Esophagus mucosa (tissue), 1 donor: Measurements from ENCODE around the gene AGR2. TPM values are rescaled to one million over a fixed set of nuclear protein-coding genes. Genes with fewer than 3 reads are reported as not detected.

Experiments used
- ATAC-seq: fragments of 200-7000 bp; cut with Tn5 transposase; one replicate; pipeline ENCODE4 v1.9.1; 2020
- total RNA-seq: library from RNA; stranded (reverse); gene quantifications from one replicate; pipeline ENCODE4 v1.2.4, GENCODE V29; 2023
- donor health status: DM: yes; HTN: yes; CAD: no.

AGR2 gene
- total RNA-seq, 1 donor from 2014 or later = 7.5 TPM

DNA sequence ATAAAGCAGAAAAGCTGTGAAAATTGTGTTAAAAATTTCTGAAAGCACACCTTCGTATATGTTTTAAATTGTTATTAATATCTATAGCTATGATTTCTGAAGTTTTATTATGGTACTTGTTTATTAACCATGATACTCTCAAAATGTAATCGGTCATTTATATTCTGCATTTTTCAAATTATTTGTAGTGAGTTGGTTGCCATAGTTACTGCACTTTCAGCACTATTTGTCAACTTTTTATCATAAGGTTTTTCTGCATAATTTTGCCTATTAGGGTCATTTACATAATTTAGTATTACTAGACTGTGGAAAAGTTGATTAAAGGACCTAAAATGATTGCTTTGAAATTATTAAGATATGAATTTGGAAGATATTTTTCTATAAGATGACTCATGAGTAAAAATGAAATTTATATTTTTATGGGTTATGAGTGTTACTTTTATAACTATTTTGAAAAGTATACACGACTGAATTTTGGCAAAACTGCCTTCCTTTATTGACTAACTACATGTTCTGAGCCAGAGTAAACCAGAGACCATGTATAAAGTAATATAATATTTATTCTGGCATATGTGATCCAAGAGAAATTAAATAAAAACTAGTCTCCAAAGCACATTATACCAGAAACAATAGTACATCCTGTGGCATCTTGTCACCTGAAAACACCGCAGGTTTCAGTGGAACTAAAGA, 7.9 kb upstream of the AGR2 start:
- ATAC-seq = no peak

GRCh38 chr7:16811551-16811950, 6.8 kb upstream of the AGR2 start:
- ATAC-seq = peak; percentile 41

DNA sequence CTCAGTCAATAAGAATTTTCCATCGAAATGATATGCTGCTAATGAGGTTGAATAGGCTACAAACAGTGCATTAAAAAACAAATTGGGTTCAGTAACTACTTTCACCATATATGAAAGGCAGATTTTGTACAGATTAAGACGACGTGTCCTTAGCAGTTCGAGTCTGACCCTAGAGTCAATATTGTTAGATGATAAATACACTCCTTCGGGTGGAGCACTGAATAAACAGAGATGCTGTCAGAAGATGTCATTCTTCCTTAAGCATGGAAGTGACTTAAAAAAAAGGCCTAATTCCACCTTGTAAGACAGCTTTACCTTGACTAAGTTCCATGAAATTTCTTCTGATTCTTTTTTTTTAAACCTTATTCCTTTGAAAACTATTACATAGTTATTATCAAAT, 5.8 kb upstream of the AGR2 start:
- peak; percentile 50 for ATAC-seq

GRCh38 chr7:16810112-16810511, 5.3 kb upstream of the AGR2 start:
- no peak for ATAC-seq

GRCh38 chr7:16805441-16805840, 642 bp upstream of the AGR2 start:
- ATAC-seq = no peak

GRCh38 chr7:16803881-16804673, 722 bp downstream of the AGR2 start:
- ATAC-seq = no peak

DNA sequence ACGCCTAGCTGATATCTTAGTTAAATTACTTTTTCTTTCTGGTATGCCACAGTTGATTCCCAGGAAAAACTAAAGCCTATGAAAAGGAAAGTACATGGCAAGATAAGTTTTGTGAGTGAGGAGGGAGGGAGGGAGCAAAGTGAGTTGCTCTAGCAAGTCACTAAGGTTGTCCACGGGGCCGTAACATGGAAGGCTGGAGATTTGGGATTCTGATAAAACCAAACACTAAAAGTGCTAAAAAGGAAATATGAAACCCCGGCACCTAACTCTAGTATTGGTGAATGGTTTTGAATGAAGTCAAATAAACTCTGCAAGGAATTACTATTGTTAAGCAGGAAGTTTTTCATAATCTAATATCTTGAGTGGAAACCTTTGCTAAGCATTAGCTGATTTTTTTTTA, 1.7 kb downstream of the AGR2 start:
- ATAC-seq = no peak

DNA sequence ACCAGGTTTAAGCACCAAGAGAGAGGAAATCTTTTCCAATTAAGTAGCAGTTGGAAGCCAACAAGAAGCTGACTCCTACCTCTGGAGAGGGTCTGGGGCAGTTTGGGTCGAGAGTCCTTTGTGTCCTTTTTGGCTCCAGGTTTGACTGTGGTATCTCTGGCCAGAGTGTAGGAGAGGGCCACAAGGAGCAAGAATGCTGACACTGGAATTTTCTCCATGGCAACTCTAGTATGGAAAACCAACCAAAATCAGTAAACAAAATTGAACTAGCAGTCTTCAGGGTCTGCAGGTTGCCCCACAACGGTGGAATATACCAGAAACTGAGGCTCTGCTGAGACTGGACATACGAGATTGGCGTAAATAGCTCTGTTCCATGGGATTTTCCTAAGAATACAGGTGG, 3.2 kb downstream of the AGR2 start:
- ATAC-seq = no peak

DNA sequence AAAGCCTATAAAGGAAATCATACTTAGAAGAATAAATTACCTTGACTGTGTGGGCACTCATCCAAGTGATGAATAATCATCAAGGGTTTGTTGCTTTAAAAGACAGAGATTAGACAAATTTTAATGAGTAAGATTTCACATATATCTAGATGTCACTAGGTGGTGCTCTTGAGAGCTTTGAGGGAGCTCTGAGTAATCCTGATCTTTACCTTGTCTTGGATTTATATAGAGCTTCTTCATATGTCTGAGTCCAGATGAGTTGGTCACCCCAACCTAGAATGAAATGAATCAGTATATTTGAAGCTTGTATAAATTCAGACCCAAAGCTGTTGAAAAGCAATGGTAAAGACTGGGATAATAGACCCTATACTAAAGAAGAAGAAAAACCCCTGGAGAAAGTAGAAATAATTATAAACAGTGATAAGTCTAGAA, 3.7 kb downstream of the AGR2 start:
- ATAC-seq = peak; percentile 81

- no peak for ATAC-seq
Observed at GRCh38 chr7:16795624-16796023, 9.2 kb downstream of the AGR2 start.

- ATAC-seq = no peak
Observed at GRCh38 chr7:16794986-16795385, 9.8 kb downstream of the AGR2 start.

DNA sequence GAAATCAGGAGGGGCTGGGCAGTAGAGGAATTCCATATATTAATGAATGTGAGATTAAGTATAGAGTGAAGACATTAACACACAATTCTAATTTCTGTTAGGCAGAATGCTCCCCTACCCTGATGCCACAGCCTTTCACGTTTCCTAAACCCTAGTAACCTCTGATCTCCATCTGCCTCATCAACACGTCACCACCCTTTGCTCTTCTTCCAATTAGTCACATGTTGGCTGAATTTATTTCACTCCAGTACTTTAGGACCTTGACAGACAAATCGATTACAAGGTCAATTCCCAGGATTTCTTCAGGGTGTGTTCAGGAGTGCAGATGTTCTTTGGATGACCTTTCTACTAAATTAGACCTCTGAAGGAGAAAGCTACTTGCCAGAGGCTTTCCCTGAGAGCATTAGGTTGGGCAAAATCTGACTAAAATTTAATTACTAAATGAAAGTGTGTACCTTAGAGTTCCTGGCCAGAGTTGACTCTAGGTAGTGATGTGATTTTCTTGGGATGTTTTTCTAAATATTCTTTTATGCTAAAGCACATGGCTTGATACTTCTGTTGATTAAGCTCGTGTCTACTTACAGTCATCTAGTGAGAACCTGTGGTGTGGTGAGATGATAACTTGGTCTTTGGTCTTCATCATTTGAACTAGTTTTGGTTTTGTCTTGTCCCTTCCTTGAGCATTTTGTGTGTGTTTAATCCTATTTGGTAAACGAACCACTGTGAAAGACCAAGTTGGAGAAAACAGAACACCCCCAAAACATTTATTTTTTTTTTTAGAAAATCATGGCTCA, 12.7 kb downstream of the AGR2 start:
- ATAC-seq = no peak

- no peak for ATAC-seq
Observed at GRCh38 chr7:16791071-16791470, 13.7 kb downstream of the AGR2 start.

DNA sequence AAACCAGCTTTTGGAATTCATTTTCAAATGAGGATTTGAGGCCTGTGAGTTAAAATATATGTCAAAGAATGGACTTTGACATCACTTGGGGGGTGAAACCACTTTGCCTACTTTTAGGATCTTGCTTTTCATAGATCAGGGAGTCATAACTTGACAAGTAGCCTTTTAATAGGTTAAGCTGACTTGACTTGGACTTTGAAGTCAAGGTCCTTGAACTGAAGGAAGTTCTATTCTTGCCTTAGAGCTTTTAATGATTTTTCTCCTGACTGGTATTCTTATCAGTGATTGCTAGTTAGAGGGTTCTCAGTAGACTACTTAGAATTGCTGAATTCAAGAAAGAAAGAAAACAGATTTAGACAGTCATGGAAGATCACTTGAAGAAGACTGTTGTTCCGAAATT, 17.7 kb downstream of the AGR2 start:
- ATAC-seq = no peak

- ATAC-seq = no peak
Observed at GRCh38 chr7:16786257-16786656, 18.5 kb downstream of the AGR2 start.

DNA sequence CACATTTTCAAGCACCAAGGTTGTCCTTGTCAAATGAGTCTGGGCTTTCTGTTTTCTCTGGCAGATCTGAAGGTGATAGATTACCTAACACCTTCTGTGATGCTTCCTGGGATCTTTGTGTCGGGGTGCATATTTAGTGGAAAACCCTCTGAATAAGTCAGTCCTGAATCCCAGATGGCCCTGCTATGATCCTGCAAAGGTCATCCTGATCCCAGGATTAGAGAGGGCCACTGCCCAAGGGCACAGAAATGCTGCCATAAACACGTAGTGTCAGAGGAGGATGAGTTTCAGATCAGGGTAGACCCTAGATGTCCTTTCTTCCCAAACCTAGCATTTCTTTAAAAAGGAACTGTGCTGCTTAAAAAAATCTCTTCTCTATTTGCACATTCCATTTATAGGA, 19.0 kb downstream of the AGR2 start:
- no peak for ATAC-seq

- no peak for ATAC-seq
Observed at GRCh38 chr7:16785321-16785720, 19.5 kb downstream of the AGR2 start.

- no peak for ATAC-seq
Observed at GRCh38 chr7:16780596-16780995, 24.2 kb downstream of the AGR2 start.

DNA sequence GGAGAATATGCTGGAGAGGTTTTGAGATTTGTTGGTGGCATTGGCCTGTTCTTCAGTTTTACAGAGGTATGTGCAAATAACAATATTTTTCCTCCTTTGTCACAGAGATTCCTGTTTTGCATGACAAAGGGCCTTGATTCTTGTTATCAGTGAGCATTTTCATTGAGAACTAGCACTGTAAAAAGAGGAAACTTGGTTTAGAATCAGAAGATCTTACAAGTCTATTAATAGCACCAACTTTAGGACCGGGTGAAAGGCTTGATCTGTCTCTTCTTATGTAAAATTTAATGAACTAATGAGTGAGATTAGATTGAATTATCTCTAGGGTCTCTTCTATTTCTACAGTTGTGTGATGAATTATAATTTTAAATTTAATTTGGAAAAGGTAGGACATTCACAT, 25.7 kb downstream of the AGR2 start:
- ATAC-seq = no peak

DNA sequence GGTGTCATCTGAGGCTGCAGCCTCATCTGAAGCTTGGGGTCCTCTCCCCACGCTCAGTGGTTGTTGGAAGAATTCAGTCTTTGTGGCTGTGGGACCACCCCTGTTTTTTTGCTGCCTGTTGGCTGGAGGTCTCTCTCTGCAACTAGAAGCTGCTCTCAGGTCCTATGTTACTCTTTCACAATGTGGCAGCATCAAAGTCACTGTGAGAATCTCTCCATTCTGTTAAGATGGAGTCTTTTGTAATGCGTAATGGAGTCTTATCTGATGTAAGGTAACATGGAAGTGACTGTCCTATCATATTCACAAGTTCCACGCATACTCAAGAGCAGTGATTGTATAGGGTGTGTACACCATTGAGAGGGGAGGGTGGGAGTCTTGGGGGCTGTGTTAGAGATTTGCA, 26.3 kb downstream of the AGR2 start:
- no peak for ATAC-seq

GRCh38 chr7:16776053-16776452, 28.7 kb downstream of the AGR2 start:
- ATAC-seq = no peak

- no peak for ATAC-seq
Observed at GRCh38 chr7:16774986-16775385, 29.8 kb downstream of the AGR2 start.

GRCh38 chr7:16774294-16774693, 30.5 kb downstream of the AGR2 start:
- ATAC-seq = no peak

DNA sequence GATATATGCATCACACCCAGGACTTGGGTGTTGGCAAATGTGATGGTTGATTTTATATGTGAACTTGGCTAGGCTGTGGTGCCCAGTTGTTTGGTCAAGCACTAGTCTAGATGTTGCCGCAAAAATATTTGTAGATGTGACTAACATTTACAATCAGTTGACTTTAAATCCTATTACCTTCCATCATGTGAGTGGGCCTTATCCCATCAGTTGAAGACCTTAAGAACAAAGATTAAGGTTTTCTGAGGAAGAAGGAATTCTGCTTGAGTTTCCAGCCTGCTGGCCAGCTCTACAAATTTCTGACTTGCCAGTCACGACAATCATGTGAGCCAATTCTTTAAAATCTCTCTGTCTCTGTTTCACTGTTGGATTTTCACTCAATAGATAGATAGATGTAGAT, 30.9 kb downstream of the AGR2 start:
- no peak for ATAC-seq
